HepG2 (cell line): ENCODE data around the gene MUTYH. TPM values are rescaled to one million over a fixed set of nuclear protein-coding genes. Genes with fewer than 3 reads are reported as not detected.

Experiments used
- DNMT1 ChIP-seq: sonication (generic); formaldehyde crosslinking; IDR thresholded peaks from 2 replicates; pipeline ENCODE4 v1.5.1; 2020; ENCODE audit warnings: mild to moderate bottlenecking, missing genetic modification reagents
- GATAD1 ChIP-seq: IDR thresholded peaks from 2 replicates; pipeline ENCODE4 v1.6.1; 2016; ENCODE audit warnings: missing genetic modification reagents, missing compliant biosample characterization
- GFI1 ChIP-seq: sonication (generic); formaldehyde crosslinking; IDR thresholded peaks from 2 replicates; pipeline ENCODE4 v1.5.0; 2020; ENCODE audit warnings: missing genetic modification reagents, mild to moderate bottlenecking, borderline replicate concordance
- NONO ChIP-seq, 2 experiments: fragments of 450-650 bp in 1 of 2; sonication (generic) in 1 of 2; formaldehyde crosslinking in 1 of 2; IDR thresholded peaks in 1 of 2; conservative IDR thresholded peaks in 1 of 2; 2 replicates each; pipeline versions ENCODE4 v1.6.1 to v1.8.0; 2017 to 2022; ENCODE audit warnings: mild to moderate bottlenecking in 1 of 2, missing genetic modification reagents in 1 of 2, moderate library complexity in 1 of 2
- PITX1 ChIP-seq: sonication (generic); formaldehyde crosslinking; IDR thresholded peaks from 2 replicates; pipeline ENCODE4 v1.5.1; 2020; ENCODE audit warnings: mild to moderate bottlenecking, missing genetic modification reagents
- TGIF2 ChIP-seq: IDR thresholded peaks from 2 replicates; pipeline ENCODE4 v1.6.1; 2016; ENCODE audit warnings: control low read depth, missing compliant biosample characterization
- ZNF720 ChIP-seq: sonication (generic); formaldehyde crosslinking; IDR thresholded peaks from 2 replicates; pipeline ENCODE4 v1.4.0; 2020; ENCODE audit warnings: missing genetic modification reagents
- polyA plus RNA-seq, 8 experiments: library from polyadenylated mRNA; depleted of rRNA in 3 of 8; stranded (reverse) in 7 of 8; unstranded in 1 of 8; fragments of >200 nt; fragmentation: Illumina TruSeq in 4 of 8; extraction: Trizol in 4 of 8; gene quantifications; 2 replicates each; pipeline versions ENCODE4 v1.2.1 to v1.2.3, GENCODE V29; 2011 to 2016; ENCODE audit warnings: low read depth in 4 of 8, missing spikeins in 1 of 8, mixed read lengths in 1 of 8; ENCODE audit not compliant: insufficient read depth in 1 of 8
- total RNA-seq, 5 experiments: library from RNA; depleted of rRNA; stranded (reverse); fragments of >200 nt; fragmentation: Illumina TruSeq; extraction: Trizol; gene quantifications; 2 replicates each; pipeline ENCODE4 v1.2.3, GENCODE V29; 2016; ENCODE audit warnings: low read depth in 1 of 5
- TF ChIP-seq, protein P1 (sequence below): sonication (generic); formaldehyde crosslinking; IDR thresholded peaks from 2 replicates; pipeline ENCODE4 v1.4.0; 2020; ENCODE audit warnings: mild to moderate bottlenecking, missing genetic modification reagents
- TF ChIP-seq, protein P2 (sequence below): sonication (generic); formaldehyde crosslinking; IDR thresholded peaks from 2 replicates; pipeline ENCODE4 v1.4.0; 2020; ENCODE audit warnings: missing genetic modification reagents, borderline replicate concordance
- TF ChIP-seq, protein P3 (sequence below): sonication (generic); formaldehyde crosslinking; IDR thresholded peaks from 2 replicates; pipeline ENCODE4 v1.5.0; 2020; ENCODE audit warnings: mild to moderate bottlenecking, missing genetic modification reagents
- TF ChIP-seq, protein P4 (sequence below): sonication (generic); formaldehyde crosslinking; IDR thresholded peaks from 2 replicates; pipeline ENCODE4 v1.5.0; 2020; ENCODE audit warnings: missing genetic modification reagents
- TF ChIP-seq, protein P5 (sequence below): IDR thresholded peaks from 2 replicates; pipeline ENCODE4 v1.6.1; 2016; ENCODE audit warnings: low read depth, missing genetic modification reagents, missing compliant biosample characterization

MUTYH gene
- total and polyA plus RNA-seq, 2 of the 13 experiments (the other 11 are each of a cell fraction or from before 2014, with no cell fraction given) = 16.3 to 17.1 TPM

DNA sequence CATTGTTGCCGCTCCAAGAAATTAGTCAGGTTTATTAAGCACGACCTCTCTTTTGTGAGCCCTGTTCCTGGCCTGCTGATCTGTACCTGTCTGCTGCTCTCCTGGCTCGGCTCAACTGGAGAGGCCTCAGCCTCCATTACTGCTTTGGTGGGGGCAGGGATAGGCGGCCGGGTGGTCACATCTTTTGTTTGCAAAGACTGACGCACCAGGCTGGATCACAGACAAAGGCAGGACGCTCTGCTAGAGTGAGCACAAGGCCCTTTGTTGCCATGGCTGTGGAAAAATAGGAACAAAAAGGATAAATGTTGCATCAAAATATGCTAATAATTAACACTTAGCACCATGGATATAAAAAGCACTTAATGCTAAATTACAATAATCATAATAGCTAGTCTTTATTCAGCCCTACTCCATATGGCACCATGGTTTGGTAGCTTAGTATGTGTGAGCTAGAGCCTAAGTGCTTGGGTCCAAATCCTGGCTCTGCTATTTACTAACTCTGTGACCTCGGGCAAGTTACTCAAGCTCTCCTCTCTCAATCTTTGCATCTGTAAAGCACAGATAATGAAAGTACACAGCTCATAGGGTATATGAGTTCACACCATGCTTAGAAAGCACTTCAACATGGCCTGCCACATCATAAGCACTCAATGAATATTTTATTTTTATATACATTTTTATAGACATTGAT is 42.4 kb downstream of the MUTYH start (continued):
- TF ChIP-seq, protein P1, sequence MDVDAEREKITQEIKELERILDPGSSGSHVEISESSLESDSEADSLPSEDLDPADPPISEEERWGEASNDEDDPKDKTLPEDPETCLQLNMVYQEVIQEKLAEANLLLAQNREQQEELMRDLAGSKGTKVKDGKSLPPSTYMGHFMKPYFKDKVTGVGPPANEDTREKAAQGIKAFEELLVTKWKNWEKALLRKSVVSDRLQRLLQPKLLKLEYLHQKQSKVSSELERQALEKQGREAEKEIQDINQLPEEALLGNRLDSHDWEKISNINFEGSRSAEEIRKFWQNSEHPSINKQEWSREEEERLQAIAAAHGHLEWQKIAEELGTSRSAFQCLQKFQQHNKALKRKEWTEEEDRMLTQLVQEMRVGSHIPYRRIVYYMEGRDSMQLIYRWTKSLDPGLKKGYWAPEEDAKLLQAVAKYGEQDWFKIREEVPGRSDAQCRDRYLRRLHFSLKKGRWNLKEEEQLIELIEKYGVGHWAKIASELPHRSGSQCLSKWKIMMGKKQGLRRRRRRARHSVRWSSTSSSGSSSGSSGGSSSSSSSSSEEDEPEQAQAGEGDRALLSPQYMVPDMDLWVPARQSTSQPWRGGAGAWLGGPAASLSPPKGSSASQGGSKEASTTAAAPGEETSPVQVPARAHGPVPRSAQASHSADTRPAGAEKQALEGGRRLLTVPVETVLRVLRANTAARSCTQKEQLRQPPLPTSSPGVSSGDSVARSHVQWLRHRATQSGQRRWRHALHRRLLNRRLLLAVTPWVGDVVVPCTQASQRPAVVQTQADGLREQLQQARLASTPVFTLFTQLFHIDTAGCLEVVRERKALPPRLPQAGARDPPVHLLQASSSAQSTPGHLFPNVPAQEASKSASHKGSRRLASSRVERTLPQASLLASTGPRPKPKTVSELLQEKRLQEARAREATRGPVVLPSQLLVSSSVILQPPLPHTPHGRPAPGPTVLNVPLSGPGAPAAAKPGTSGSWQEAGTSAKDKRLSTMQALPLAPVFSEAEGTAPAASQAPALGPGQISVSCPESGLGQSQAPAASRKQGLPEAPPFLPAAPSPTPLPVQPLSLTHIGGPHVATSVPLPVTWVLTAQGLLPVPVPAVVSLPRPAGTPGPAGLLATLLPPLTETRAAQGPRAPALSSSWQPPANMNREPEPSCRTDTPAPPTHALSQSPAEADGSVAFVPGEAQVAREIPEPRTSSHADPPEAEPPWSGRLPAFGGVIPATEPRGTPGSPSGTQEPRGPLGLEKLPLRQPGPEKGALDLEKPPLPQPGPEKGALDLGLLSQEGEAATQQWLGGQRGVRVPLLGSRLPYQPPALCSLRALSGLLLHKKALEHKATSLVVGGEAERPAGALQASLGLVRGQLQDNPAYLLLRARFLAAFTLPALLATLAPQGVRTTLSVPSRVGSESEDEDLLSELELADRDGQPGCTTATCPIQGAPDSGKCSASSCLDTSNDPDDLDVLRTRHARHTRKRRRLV (CRISPR knock-in tag) = no peak
- TF ChIP-seq, protein P2, sequence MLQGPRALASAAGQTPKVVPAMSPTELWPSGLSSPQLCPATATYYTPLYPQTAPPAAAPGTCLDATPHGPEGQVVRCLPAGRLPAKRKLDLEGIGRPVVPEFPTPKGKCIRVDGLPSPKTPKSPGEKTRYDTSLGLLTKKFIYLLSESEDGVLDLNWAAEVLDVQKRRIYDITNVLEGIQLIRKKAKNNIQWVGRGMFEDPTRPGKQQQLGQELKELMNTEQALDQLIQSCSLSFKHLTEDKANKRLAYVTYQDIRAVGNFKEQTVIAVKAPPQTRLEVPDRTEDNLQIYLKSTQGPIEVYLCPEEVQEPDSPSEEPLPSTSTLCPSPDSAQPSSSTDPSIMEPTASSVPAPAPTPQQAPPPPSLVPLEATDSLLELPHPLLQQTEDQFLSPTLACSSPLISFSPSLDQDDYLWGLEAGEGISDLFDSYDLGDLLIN (CRISPR knock-in tag) = no peak
- TF ChIP-seq, protein P3, sequence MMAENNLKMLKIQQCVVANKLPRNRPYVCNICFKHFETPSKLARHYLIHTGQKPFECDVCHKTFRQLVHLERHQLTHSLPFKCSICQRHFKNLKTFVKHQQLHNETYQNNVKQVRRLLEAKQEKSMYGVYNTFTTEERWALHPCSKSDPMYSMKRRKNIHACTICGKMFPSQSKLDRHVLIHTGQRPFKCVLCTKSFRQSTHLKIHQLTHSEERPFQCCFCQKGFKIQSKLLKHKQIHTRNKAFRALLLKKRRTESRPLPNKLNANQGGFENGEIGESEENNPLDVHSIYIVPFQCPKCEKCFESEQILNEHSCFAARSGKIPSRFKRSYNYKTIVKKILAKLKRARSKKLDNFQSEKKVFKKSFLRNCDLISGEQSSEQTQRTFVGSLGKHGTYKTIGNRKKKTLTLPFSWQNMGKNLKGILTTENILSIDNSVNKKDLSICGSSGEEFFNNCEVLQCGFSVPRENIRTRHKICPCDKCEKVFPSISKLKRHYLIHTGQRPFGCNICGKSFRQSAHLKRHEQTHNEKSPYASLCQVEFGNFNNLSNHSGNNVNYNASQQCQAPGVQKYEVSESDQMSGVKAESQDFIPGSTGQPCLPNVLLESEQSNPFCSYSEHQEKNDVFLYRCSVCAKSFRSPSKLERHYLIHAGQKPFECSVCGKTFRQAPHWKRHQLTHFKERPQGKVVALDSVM (CRISPR knock-in tag) = peak; percentile 73
- TF ChIP-seq ZNF720 (no peak), TGIF2 (no peak), GATAD1 (CRISPR knock-in tag) (no peak), PITX1 (CRISPR knock-in tag) (no peak; the same call in 1 of the 2 replicates), NONO (IDR thresholded peaks at IDR 0.05) (no peak), NONO (CRISPR knock-in tag; conservative IDR thresholded peaks at IDR 0.05) (no peak), DNMT1 (CRISPR knock-in tag) (no peak), GFI1 (peak; percentile 52; the same call in 1 of the 2 replicates)
- TF ChIP-seq, protein P4, sequence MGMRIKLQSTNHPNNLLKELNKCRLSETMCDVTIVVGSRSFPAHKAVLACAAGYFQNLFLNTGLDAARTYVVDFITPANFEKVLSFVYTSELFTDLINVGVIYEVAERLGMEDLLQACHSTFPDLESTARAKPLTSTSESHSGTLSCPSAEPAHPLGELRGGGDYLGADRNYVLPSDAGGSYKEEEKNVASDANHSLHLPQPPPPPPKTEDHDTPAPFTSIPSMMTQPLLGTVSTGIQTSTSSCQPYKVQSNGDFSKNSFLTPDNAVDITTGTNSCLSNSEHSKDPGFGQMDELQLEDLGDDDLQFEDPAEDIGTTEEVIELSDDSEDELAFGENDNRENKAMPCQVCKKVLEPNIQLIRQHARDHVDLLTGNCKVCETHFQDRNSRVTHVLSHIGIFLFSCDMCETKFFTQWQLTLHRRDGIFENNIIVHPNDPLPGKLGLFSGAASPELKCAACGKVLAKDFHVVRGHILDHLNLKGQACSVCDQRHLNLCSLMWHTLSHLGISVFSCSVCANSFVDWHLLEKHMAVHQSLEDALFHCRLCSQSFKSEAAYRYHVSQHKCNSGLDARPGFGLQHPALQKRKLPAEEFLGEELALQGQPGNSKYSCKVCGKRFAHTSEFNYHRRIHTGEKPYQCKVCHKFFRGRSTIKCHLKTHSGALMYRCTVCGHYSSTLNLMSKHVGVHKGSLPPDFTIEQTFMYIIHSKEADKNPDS (CRISPR knock-in tag) = no peak
- TF ChIP-seq, protein P5, sequence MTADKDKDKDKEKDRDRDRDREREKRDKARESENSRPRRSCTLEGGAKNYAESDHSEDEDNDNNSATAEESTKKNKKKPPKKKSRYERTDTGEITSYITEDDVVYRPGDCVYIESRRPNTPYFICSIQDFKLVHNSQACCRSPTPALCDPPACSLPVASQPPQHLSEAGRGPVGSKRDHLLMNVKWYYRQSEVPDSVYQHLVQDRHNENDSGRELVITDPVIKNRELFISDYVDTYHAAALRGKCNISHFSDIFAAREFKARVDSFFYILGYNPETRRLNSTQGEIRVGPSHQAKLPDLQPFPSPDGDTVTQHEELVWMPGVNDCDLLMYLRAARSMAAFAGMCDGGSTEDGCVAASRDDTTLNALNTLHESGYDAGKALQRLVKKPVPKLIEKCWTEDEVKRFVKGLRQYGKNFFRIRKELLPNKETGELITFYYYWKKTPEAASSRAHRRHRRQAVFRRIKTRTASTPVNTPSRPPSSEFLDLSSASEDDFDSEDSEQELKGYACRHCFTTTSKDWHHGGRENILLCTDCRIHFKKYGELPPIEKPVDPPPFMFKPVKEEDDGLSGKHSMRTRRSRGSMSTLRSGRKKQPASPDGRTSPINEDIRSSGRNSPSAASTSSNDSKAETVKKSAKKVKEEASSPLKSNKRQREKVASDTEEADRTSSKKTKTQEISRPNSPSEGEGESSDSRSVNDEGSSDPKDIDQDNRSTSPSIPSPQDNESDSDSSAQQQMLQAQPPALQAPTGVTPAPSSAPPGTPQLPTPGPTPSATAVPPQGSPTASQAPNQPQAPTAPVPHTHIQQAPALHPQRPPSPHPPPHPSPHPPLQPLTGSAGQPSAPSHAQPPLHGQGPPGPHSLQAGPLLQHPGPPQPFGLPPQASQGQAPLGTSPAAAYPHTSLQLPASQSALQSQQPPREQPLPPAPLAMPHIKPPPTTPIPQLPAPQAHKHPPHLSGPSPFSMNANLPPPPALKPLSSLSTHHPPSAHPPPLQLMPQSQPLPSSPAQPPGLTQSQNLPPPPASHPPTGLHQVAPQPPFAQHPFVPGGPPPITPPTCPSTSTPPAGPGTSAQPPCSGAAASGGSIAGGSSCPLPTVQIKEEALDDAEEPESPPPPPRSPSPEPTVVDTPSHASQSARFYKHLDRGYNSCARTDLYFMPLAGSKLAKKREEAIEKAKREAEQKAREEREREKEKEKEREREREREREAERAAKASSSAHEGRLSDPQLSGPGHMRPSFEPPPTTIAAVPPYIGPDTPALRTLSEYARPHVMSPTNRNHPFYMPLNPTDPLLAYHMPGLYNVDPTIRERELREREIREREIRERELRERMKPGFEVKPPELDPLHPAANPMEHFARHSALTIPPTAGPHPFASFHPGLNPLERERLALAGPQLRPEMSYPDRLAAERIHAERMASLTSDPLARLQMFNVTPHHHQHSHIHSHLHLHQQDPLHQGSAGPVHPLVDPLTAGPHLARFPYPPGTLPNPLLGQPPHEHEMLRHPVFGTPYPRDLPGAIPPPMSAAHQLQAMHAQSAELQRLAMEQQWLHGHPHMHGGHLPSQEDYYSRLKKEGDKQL (CRISPR knock-in tag) = no peak
